Stimulated activated CD8-positive, alpha-beta memory T cell treated with anti-CD3 and anti-CD28 coated beads, Interleukin-12 subunit alpha, Interleukin-12 subunit beta, amount 100 ng/mL, for 1 hour (primary cell): ENCODE measurements around the gene LRRC8C.
"Not testable (repeated sequence)": the region's sequence is repeated elsewhere in the genome, so short reads cannot be mapped to it uniquely, and the experiment has no call there.

ENCODE experiments used
- DNase-seq: peaks from one replicate; pipeline ENCODE4 v3.0.0-alpha.2; 2020; ENCODE audit warnings: low read depth

LRRC8C gene

DNA sequence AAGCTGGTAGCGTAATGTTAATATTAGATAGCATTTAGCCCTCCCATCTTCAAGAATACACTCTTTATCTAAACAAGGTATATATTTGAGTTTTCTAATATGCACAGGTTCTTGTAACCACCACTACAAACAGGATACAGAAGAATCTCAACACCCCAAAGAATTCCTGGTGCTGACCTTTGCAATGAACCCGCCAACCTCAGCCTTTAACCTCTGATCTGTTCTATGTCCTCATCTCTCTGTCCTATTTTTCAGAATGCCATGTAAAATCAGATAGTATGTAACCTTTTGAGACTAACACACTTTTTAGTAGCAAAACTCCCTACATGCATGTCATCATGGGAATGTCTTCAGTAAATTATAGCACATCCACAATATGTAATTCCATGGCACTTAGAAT is 71.1 kb downstream of the LRRC8C start:
- no peak for DNase-seq

DNA sequence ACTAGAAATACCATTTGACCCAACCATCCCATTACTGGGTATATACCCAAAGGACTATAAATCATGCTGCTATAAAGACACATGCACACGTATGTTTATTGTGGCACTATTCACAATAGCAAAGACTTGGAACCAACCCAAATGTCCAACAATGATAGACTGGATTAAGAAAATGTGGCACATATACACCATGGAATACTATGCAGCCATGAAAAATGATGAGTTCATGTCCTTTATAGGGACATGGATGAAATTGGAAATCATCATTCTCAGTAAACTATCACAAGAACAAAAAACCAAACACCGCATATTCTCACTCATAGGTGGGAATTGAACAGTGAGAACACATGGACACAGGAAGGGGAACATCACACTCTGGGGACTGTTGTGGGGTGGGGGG is 72.0 kb downstream of the LRRC8C start:
- DNase-seq = not testable (repeated sequence)

DNA sequence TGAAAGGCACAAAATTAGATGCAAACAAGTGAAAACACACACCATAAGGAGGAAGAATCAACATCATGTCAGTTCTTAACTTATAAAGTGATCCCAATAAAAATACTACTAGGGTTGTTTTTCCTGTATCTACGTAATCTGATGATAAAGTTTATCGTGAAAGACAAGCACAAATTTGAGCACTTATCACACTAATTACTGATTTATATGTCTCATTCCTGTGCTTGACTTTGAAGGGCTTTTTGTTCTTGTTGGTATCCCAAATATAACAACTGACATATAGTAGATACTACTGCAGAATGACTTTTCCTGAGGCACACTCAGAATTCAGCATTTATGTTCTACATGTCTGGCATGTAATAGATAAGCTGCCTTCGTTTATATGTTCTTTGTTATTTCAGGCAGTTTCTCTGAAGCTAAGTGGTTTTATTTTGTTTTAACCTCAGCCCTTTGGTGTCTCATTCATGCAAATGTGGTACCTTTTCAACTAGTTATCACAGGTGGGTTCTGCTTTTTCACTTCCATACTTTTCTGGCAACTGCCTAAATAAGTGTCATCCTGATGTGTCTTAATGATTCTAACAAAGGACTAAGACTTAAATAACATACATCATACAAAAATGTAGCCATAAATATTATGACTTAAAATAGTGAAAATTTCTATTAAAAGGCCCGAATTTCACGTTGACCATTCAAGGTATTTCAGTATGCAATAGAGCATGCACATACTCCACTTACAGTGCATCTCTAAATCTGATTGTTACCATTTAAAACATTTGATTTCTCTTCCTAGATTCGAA is 73.2 kb downstream of the LRRC8C start:
- no peak for DNase-seq

- no peak for DNase-seq
Measured at GRCh38 chr1:89706700-89707012, 73.7 kb downstream of the LRRC8C start.

GRCh38 chr1:89708751-89709375 is 75.9 kb downstream of the LRRC8C start:
- DNase-seq = no peak

GRCh38 chr1:89710498-89711139 is 77.7 kb downstream of the LRRC8C start:
- no peak for DNase-seq

DNA sequence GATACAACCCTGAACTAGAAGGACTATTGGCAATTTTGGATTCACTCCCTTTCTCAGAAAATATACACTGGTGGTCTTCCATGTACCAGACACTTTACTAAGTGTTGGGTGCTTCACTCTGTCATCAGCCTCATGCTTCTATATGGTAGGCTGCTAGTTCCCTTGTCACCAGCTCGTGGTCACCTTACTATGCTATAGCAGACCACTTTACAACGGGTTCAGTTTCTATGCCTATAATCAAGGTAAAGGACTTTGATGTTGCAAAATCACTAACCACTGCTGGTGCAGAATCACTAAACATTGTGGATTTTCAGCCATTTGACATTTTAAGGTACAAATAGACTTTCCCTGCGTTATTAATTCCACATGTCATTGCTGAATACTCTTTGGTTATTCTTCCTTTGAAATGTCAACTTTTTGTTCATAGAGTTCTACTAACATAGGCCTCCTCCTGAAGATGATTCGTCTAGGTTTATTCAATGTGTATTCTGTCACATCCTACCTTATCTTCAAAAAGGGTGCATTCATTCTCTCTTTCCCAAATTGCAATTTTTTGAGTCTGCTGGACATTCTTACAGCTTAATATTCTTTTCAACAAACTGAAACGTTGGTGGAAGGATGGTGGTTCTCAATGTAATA is 78.3 kb downstream of the LRRC8C start:
- no peak for DNase-seq

- no peak for DNase-seq
Measured at GRCh38 chr1:89712420-89712819, 79.5 kb downstream of the LRRC8C start.

DNA sequence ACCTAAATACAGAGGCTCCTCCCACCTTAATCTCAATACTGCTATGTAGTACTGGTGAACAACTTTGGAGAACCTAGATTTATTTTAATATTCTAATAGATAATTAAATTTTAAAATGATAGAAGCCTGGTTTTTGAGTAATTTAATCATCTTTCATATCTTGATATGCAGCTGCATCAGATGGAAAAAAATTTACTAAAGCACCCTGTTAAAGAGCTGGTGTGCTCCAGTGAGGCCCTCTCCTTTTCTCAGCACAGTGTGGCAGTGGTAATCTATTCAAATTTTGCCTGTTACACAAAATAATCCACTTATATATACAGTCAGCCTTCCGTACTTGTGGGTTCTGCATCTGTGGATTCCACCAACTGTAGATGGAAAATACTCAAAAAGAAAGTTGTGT is 82.8 kb downstream of the LRRC8C start:
- DNase-seq = no peak

DNA sequence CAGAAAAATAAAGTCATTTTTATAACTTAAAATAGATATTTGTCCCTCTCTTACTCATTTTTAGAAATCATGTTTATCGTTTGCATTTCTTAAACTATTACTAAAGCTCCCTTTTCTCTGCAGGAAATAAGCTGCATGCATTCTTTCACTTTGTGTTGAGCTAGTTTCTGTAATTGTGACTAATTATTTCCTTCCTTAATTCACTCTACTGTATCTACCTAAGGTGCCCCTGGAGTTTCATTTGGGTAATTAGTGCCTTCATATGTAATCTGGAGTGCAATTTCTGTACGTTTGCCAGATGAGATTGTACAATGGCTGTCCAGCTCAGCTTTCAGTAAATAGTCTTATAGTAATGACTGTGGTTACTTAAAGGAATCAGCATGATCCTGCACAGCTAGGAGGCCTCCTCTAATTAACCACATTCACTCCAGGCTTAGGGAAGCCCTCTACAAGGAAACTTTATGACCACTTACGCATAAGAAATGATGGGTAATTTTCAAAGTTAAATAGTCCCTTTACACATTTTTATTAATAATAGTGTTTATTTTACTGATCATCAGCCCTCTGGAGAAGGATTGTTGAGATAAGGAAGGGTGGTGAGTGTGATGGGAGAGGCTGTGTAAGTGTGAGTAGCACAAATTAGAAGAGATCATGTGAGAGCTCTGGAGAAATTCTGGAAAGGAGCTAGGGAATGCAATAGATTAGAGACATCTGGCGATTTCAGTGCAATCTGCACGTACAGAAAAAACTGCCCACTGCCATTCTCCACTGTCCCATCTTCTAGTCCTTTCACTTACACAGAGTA is 86.8 kb downstream of the LRRC8C start:
- DNase-seq = no peak

- no peak for DNase-seq
Measured at GRCh38 chr1:89720839-89721238, 87.9 kb downstream of the LRRC8C start.

DNA sequence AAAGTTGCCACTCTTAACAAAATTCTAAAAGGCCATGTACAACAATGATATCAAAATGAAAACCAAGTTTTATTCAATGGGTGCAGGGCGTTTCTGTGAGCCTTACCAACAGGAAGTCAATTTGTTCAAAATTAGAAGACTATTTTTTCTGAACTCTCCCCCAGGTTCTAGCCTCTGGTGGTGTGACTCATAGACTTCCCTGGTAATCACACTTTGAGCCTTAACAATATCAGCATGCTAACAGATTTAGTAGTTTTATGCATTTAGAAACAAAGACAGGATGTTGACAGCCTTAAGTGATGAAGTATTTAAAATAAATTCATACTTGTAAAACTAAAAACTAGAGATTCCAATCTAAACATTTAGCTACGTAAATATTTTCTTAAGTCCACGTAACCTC is 88.4 kb downstream of the LRRC8C start:
- DNase-seq = no peak

GRCh38 chr1:89723144-89723543 is 90.2 kb downstream of the LRRC8C start:
- no peak for DNase-seq

- DNase-seq = no peak
Measured at GRCh38 chr1:89723863-89724262, 90.9 kb downstream of the LRRC8C start.

DNA sequence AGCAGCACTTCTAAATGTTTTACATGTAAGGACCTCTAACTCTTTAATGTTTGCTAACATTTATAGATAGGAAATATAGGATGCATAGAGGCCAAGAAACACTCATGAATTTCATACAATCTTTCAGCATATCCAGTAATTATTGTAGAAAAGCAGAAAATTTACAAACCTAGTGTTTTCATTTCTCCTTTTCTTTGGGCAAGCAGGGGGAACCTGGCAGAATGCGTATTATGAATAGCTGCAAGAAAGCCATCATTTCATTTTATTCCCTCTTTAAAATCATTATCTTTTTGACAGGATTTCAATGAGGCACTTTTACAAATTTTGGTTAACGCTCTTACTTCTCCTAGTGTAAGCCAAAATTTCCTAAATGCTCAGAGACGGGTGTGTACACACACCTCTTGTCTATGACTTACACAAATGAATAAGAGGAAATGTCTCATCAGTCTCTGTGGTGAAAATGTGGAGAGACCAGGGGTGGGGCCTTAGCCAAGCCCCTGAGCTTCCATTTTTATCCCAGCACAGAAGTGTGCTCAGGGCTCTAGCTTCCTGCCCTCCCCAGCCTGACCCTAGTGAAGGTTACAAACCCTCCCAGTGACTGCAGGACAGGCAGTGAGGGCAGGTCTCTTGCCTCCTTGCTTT is 91.6 kb downstream of the LRRC8C start:
- DNase-seq = no peak

DNA sequence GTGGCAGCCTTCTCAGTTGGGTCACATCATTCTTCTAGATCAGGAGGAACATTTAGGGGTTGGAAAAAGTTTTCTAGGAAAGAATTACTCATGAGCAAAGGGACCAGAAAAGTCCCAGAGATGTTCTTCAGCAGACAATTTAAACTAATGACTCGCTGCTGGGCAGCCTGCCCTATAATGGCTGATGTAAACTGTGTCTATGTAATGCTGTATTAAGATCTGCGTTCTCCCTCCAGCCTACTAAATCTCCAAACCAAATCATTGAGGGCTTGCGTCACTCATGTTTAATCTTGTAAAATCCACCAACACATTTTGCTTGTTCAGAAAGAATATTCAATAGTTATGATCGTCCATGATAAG is 92.1 kb downstream of the LRRC8C start:
- DNase-seq = no peak

DNA sequence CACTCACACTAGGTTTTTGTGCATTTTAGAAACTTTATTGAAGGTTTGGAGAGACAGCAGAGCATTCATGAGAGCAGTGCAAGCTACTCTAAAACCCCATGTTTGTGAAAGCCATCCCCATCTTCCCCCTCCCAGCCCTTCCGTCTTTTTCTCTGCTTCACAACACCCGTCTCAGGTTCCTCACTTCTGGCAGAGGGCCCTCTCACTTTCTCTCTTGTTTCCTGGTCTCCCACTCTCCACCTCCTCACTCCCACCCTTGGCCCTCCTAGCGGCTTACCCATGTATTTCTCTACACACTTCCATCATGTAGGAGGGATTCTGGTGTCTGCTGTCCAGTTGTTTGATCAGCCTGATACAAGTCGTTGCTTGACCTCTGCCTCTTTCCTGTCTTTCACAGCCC is 92.7 kb downstream of the LRRC8C start:
- DNase-seq = no peak

- DNase-seq = no peak
Measured at GRCh38 chr1:89727517-89728312, 94.8 kb downstream of the LRRC8C start.

DNA sequence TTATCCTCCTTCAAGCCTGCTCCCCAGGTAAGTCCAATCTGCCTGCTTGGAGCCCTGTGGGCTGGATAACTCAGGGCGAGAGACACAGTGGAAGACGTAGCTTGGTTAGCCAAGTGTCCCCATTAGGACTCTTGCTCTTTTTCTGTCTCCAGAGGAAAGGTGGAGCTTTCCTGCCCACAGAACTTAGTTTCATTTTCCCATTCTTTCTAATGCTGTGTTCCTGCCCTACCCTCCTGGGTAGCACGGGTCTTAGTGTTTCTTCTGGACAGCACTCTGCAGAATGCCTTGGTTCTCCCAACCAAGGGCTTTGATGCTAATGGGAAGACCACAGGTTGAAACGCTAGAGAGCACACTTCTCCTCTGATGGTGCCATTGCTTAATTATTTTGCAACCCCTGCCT is 95.5 kb downstream of the LRRC8C start:
- no peak for DNase-seq

GRCh38 chr1:89732206-89732605 is 99.3 kb downstream of the LRRC8C start:
- no peak for DNase-seq

DNA sequence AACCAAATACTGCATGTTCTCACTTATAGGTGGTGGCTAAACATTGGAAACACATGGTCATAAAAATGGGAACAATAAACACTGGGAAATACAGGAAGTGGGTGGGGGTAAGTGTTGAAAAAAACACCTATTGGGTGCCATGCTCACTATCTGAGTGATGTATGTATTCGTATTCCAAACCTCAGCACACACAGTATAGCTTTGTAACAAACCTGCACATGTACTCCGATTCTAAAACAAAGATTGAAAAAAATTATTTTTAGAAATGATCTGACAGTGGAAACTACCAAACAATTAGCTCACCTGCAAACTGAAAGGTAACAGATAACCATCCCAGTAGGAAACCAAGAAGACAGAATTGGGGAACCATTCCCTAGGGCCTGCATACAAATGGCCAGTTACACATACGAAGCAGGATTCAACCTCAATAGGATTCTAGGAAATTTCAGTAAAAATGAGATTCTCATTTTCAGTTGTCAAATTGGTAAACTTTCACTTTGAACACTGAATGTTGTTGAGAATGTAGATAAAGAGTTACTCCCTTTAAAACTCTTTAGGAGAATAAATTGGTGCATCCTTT is 99.8 kb downstream of the LRRC8C start:
- no peak for DNase-seq
